HG03460 (cell line): ENCODE results near the gene RNU5D-1.
A peak's percentile ranks its signal among the peaks of the same experiment; 100 is the strongest.

Experiments
- ATAC-seq: cut with Tn5 transposase; IDR thresholded peaks from one replicate; pipeline ENCODE4 v1.9.1; 2021; ENCODE audit not compliant: unreplicated experiment

The RNU5D-1 gene

GRCh38 chr1:44733784-44734183 lies 2.8 kb upstream of the RNU5D-1 start:
- ATAC-seq, result no peak

- ATAC-seq, result no peak
These were observed 2.4 kb upstream of the RNU5D-1 start for GRCh38 chr1:44733365-44733764.

- ATAC-seq, result no peak
These were observed 5.8 kb downstream of the RNU5D-1 start for GRCh38 chr1:44724955-44725698.

- ATAC-seq, result no peak
These were observed 6.5 kb downstream of the RNU5D-1 start for GRCh38 chr1:44724296-44724954.

GRCh38 chr1:44723496-44724295 lies 7.3 kb downstream of the RNU5D-1 start:
- ATAC-seq, result no peak

GRCh38 chr1:44723064-44723463 lies 7.9 kb downstream of the RNU5D-1 start:
- ATAC-seq, result no peak

- peak; percentile 70 for ATAC-seq
These were observed 9.2 kb downstream of the RNU5D-1 start for GRCh38 chr1:44721485-44722361.

- ATAC-seq, result no peak
These were observed 10.7 kb downstream of the RNU5D-1 start for GRCh38 chr1:44720281-44720680.

- ATAC-seq, result no peak
These were observed 11.7 kb downstream of the RNU5D-1 start for GRCh38 chr1:44719318-44719717.

GRCh38 chr1:44718091-44718490 lies 12.9 kb downstream of the RNU5D-1 start:
- no peak for ATAC-seq

GRCh38 chr1:44717653-44718052 lies 13.3 kb downstream of the RNU5D-1 start:
- ATAC-seq, result no peak

GRCh38 chr1:44717156-44717555 lies 13.8 kb downstream of the RNU5D-1 start:
- no peak for ATAC-seq

- no peak for ATAC-seq
These were observed 15.9 kb downstream of the RNU5D-1 start for GRCh38 chr1:44714944-44715571.

- no peak for ATAC-seq
These were observed 16.4 kb downstream of the RNU5D-1 start for GRCh38 chr1:44714532-44714931.

GRCh38 chr1:44713321-44713781 lies 17.6 kb downstream of the RNU5D-1 start:
- peak; percentile 62 for ATAC-seq

- no peak for ATAC-seq
These were observed 22.8 kb downstream of the RNU5D-1 start for GRCh38 chr1:44707959-44708831.

- ATAC-seq, result no peak
These were observed 23.7 kb downstream of the RNU5D-1 start for GRCh38 chr1:44707112-44707881.

GRCh38 chr1:44705938-44706337 lies 25.0 kb downstream of the RNU5D-1 start:
- no peak for ATAC-seq

- no peak for ATAC-seq
These were observed 25.5 kb downstream of the RNU5D-1 start for GRCh38 chr1:44705470-44705869.
